ENCODE data around the gene SMIM44. TPM values are rescaled to one million over a fixed set of nuclear protein-coding genes. Genes with fewer than 3 reads are reported as not detected.

The SMIM44 gene
- total RNA-seq, 1 donor from 2014 or later: not detected

DNA sequence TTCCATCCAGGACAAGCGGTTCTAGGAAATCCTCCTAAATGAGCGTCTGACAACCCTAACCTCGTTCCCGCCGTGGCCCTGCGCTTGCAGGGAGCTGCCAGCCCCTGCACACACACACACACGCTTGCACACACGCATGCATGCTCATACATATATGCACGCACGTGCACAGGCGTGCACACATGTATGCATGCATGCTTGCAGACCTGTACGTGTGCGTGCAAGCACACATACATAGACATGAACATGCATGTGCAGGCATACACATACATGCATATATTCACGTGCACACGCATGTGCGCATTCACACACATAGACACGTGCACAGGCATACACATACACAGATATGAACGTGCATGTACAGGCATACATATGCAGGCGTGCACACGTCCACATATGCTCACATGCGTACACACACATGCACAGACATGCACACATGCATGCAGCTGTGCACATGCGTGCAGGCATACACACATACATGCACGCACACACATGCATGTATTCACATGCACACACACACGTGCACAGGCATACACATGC lies 38.5 kb downstream of the SMIM44 start:
- Mint-ChIP-seq H3K27me3 (ENCODE audit: low read depth) (peaks cover 69% of the 10 kb centered on the region), H3K4me3 (peak overlapping the region; percentile 73), H3K36me3 (ENCODE audit: low read depth) (no peaks in the 10 kb centered on the region), H3K4me1 (peaks cover 18% of the 10 kb centered on the region), H3K9me3 (no peaks in the 10 kb centered on the region), H3K27ac (ENCODE audit: unreplicated experiment) (no peak overlapping the region)
- DNase-seq (ENCODE audit: low read depth, low spot score): no peak
- TF ChIP-seq, protein P1, sequence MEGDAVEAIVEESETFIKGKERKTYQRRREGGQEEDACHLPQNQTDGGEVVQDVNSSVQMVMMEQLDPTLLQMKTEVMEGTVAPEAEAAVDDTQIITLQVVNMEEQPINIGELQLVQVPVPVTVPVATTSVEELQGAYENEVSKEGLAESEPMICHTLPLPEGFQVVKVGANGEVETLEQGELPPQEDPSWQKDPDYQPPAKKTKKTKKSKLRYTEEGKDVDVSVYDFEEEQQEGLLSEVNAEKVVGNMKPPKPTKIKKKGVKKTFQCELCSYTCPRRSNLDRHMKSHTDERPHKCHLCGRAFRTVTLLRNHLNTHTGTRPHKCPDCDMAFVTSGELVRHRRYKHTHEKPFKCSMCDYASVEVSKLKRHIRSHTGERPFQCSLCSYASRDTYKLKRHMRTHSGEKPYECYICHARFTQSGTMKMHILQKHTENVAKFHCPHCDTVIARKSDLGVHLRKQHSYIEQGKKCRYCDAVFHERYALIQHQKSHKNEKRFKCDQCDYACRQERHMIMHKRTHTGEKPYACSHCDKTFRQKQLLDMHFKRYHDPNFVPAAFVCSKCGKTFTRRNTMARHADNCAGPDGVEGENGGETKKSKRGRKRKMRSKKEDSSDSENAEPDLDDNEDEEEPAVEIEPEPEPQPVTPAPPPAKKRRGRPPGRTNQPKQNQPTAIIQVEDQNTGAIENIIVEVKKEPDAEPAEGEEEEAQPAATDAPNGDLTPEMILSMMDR (conservative IDR thresholded peaks at IDR 0.05): no peak

DNA sequence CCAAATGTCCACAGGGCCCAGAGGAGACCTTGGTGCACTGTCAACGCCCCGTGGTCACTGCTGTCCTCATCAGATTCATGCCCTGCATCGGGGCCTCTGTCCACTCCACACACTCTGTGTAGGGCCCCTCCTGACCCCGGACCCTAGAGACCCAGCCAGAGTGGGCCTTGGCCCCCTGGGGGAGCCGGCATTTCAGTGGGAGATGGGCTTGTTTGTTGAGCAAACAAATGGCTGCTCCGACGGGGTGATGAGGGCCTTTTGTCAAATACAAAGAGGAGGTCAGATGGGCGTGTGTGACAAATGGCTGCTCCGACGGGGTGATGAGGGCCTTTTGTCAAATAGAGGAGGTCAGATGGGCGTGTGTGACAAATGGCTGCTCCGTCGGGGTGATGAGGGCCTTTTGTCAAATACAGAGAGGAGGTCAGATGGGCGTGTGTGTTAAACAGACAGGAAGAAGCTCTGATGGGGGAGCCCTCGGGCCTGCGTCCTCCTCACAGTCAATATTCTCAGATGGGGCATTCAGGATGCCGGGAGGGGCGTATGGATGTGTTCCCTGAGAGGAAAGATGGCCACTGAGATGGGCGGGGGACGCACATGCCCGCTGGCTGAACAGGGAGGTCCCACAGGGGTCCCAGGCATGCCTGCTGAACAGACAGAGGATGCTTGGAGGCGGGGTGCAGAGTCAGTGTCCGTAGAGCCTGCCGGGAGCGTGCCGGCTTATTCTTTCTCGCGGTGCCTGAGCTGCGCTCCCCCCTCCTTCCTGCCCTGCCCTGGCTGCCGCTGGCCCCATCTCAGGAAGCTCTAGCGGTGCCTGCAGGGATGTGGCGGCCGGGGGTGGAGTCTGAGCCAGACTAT lies 39.2 kb downstream of the SMIM44 start:
- H3K27ac Mint-ChIP-seq (ENCODE audit: unreplicated experiment): peak overlapping the region; percentile 70
- peak; percentile 78 for DNase-seq (ENCODE audit: low read depth, low spot score)

DNA sequence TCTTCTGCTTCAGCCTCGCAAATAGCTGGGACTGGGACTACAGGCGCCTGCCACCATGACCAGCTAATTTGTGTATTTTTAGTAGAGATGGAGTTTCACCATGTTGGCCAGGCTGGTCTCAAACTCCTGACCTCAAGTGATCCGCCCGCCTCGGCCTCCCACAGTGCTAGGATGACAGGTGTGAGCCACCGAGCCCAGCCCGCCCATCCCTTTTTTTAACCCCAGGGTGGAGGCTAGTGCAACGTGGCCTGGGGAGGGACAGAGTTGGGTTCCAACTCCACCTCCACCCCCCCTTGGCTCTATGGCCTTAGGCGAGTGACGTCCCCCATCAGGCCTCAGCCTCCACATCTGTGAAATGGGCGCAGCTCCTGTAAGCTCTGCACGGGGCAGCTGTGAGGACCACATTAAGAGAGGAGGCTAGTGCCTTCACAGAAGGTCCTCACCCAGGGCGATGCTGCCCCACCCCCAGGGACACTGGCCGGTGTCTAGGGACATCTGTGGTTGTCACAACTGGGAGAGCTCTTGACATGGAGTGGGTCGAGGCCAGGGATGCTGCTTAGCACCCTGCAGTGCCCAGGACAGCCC lies 40.7 kb downstream of the SMIM44 start:
- no peaks in the 10 kb centered on the region for H3K9me3 Mint-ChIP-seq
- peaks cover 18% of the 10 kb centered on the region for H3K4me1 Mint-ChIP-seq
- DNase-seq (ENCODE audit: low read depth, low spot score): no peak
- H3K4me3 Mint-ChIP-seq: no peak overlapping the region
- no peak overlapping the region for H3K27ac Mint-ChIP-seq (ENCODE audit: unreplicated experiment)
- H3K27me3 Mint-ChIP-seq (ENCODE audit: low read depth): peaks cover 70% of the 10 kb centered on the region
- H3K36me3 Mint-ChIP-seq (ENCODE audit: low read depth): no peaks in the 10 kb centered on the region
- TF ChIP-seq, protein P1 (conservative IDR thresholded peaks at IDR 0.05): no peak

More for the DNA sequence above, 39.2 kb downstream of the SMIM44 start:
- TF ChIP-seq, protein P1 (conservative IDR thresholded peaks at IDR 0.05): no peak
- H3K27me3 Mint-ChIP-seq (ENCODE audit: low read depth): peaks cover 71% of the 10 kb centered on the region
- peaks cover 18% of the 10 kb centered on the region for H3K4me1 Mint-ChIP-seq
- H3K36me3 Mint-ChIP-seq (ENCODE audit: low read depth): no peaks in the 10 kb centered on the region
- peak overlapping the region; percentile 73 for H3K4me3 Mint-ChIP-seq
- no peaks in the 10 kb centered on the region for H3K9me3 Mint-ChIP-seq

DNA sequence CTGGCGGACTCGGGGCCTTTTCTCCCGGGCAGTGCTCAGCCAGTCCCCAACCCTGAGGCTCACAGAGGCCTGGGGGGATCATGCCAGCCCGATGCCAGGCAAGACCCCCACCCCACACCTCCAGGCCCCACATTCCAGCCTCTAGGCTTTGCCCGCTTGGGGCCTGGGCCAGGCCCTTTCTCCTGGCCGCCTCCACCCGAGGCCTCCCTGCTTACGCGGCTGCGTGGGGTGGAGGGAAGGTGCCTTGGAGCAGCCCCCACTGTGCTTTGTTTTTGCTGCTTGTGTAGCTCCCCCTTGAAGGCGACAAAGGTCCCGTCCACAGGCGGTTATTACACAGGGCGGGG lies 41.3 kb downstream of the SMIM44 start:
- H3K27me3 Mint-ChIP-seq (ENCODE audit: low read depth): peaks cover 64% of the 10 kb centered on the region
- H3K9me3 Mint-ChIP-seq: no peaks in the 10 kb centered on the region
- no peaks in the 10 kb centered on the region for H3K36me3 Mint-ChIP-seq (ENCODE audit: low read depth)
- TF ChIP-seq, protein P1 (conservative IDR thresholded peaks at IDR 0.05): no peak
- H3K4me3 Mint-ChIP-seq: no peak overlapping the region
- H3K27ac Mint-ChIP-seq (ENCODE audit: unreplicated experiment): no peak overlapping the region
- no peak for DNase-seq (ENCODE audit: low read depth, low spot score)
- peaks cover 18% of the 10 kb centered on the region for H3K4me1 Mint-ChIP-seq

DNA sequence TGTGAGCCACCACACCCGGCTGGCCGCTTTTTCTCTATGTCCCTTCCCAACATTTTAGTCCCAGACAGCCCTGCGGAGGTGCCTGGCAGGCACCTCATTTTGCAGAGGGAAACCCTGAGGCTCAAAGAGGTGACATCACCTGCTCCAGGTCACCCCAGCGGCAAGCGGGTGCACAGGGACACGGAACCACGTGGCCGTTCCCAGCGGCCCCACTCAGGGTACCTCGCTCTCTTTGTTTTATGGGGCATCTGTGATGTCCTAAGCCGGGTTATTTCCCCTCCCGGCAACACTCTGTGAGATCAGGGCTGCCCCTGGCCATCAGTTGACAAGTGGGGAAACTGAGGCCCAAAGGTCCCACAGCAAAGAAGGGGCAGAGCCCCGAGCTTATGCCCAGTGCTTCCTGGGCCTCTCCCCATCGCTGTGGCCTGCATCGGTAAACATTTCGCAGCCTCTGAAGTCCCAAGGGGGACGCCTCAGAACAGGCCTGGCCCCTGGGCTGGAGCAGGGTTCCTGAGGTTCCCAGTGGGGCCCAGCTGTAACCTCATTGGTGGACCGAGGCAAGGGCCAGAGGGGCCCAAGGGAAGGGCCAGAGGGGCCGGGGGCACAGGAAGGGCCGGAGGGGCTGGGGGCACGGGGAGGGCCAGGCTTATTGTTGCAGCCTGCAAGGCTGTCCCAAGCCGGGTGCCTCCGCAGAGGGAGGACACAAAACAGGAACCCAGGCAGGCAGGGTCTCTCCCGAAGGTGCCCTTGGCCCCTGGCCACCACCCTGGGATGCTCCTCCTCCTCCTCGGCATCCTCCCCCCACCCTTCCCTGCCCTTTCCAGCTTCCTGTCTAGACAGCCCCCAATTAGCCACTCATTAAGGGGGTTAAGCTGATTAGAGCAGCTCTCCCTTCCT lies 41.9 kb downstream of the SMIM44 start:
- no peak for DNase-seq (ENCODE audit: low read depth, low spot score)
- Mint-ChIP-seq H3K27me3 (ENCODE audit: low read depth) (peaks cover 58% of the 10 kb centered on the region), H3K9me3 (no peaks in the 10 kb centered on the region), H3K36me3 (ENCODE audit: low read depth) (no peaks in the 10 kb centered on the region), H3K27ac (ENCODE audit: unreplicated experiment) (no peak overlapping the region), H3K4me1 (peaks cover 18% of the 10 kb centered on the region), H3K4me3 (no peak overlapping the region)
- TF ChIP-seq, protein P1 (conservative IDR thresholded peaks at IDR 0.05): no peak

All from neural crest cell (in vitro differentiated cells).